Heart left ventricle (tissue), 16 donors: ENCODE measurements around the gene TIMM22. TPM values are rescaled to one million over a fixed set of nuclear protein-coding genes. Genes with fewer than 3 reads are reported as not detected.

ENCODE experiments used
- ATAC-seq, 4 donors: fragments of 200-7000 bp; cut with Tn5 transposase; one replicate each; pipeline ENCODE4 v1.9.1; 2020 to 2022; ENCODE audit warnings: moderate library complexity in 4 of 4, mild to moderate bottlenecking in 3 of 4, moderate number of reproducible peaks in 1 of 4
- DNase-seq, 5 donors: peaks; one replicate each; pipeline ENCODE4 v3.0.0-alpha.2; 2020
- H3K27ac ChIP-seq, 12 donors: fragments of 200-600 bp; sonication (generic) in 4 of 12; one replicate each; pipeline versions ENCODE4 v1.5.0 to v1.8.0; 2016 to 2022; ENCODE audit warnings: mild to moderate bottlenecking in 2 of 12
- H3K27me3 ChIP-seq, 9 donors: fragments of 200-600 bp; sonication (generic) in 2 of 9; one replicate each; pipeline versions ENCODE4 v1.5.1 to v1.8.0; 2016 to 2022; ENCODE audit warnings: mild to moderate bottlenecking in 3 of 9
- H3K36me3 ChIP-seq, 9 donors: fragments of 200-600 bp; sonication (generic) in 2 of 9; one replicate each; pipeline versions ENCODE4 v1.5.0 to v1.8.0; 2018 to 2022; ENCODE audit warnings: mild to moderate bottlenecking in 2 of 9
- H3K4me1 ChIP-seq, 12 donors: fragments of 200-600 bp; sonication (generic) in 4 of 12; one replicate each; pipeline versions ENCODE4 v1.5.0 to v1.8.0; 2016 to 2022; ENCODE audit warnings: mild to moderate bottlenecking in 3 of 12
- H3K4me3 ChIP-seq, 12 donors: fragments of 200-600 bp; sonication (generic) in 4 of 12; one replicate each; pipeline versions ENCODE4 v1.5.0 to v1.8.0; 2017 to 2022; ENCODE audit warnings: mild to moderate bottlenecking in 9 of 12, moderate library complexity in 4 of 12
- H3K9me3 ChIP-seq, 12 donors: fragments of 200-600 bp; sonication (generic) in 4 of 12; one replicate each; pipeline versions ENCODE4 v1.5.0 to v1.8.0; 2016 to 2022; ENCODE audit warnings: mild to moderate bottlenecking in 1 of 12
- CTCF ChIP-seq, 12 donors: fragments of 200-600 bp; sonication (generic) in 4 of 12; IDR thresholded peaks; one replicate each; pipeline versions ENCODE4 v1.5.0 to v1.8.0; 2018 to 2022; ENCODE audit warnings: antibody characterized with exemption in 12 of 12, mild to moderate bottlenecking in 5 of 12
- POLR2A ChIP-seq, 2 donors: fragments of 450-650 bp; IDR thresholded peaks; one replicate each; pipeline ENCODE4 v1.6.1; 2017; ENCODE audit warnings: antibody characterized with exemption in 2 of 2, mild to moderate bottlenecking in 2 of 2, moderate library complexity in 2 of 2
- WGBS, 4 donors: extraction: QIAGEN DNeasy Blood & Tissue Kit in 2 of 4; methylation state at CpG; one replicate each; pipeline versions ENCODE4 v1.1.5 to v1.1.7; 2013 to 2018; 5-methylcytosine and 5-hydroxymethylcytosine counted together
- intact Hi-C, 10 donors: fragments of 100-400 bp; cut with DNase I; formaldehyde crosslinking; loops; one replicate each; pipeline versions ENCODE4 v1.11.1 to v1.14.2; 2022
- polyA plus RNA-seq, 2 donors: library from polyadenylated mRNA; stranded (reverse); fragments of 200-250 nt; gene quantifications; one replicate each; pipeline ENCODE4 v1.2.3, GENCODE V29; 2013
- total RNA-seq, 9 donors: library from RNA; depleted of rRNA in 2 of 9; stranded (reverse); fragments of >200 nt in 2 of 9; fragmentation: NEBNext Ultra II Directional in 3 of 9; extraction: Animal tissue kit (Norgen Biotek cat#: 25700) in 3 of 9; gene quantifications; one replicate each; pipeline versions ENCODE4 v1.1.0 to v1.2.4, GENCODE V29; 2016 to 2023
- donor health status: ischemic (EF 13 %, LVEDD 7.1; RV severe dilation, severe dysfunction).
- donor health status: healthy with polysubstance abuse.
- donor health status: DM: no; HTN: yes; CAD: no.
- donor health status: DM: no; HTN: no; CAD: no.
- donor health status: ischemic (EF 25% LVEDD 6.9; RV normal size, moderate dysfunction).
- donor health status: ischemic (EF 25% LVEDD 5.7; RV mildly dilated, moderate dysfunction).
- donor health status: healthy.
- donor health status: DM: yes; HTN: yes; CAD: no.
- donor health status: ischemic (EF 35%, LVEDD 5.7; RV mildly dilated, moderate dysfunction).
- donor health status: nonischemic (EF 11% LVEDD 7.7; RV severe dilation, severe dysfunction).
- donor health status: DM: yes; HTN: yes; CAD: no.
- donor health status: PGD.
- donor health status: ischemic (EF 29% LVEDD 5.4; RV normal size, mild dysfunction).
- donor health status: nonischemic (EF 23%, LVEDD 6.1; RV moderate dilation, normal function).

TIMM22 gene
- total and polyA plus RNA-seq, 11 donors, result 12.5 to 20.4 (median 16.5) TPM

- intact Hi-C loops, result no loop called here
- ATAC-seq, result no peak
- H3K4me3 ChIP-seq, result no peak overlapping the region
- H3K36me3 ChIP-seq, result peaks cover 0 to 31% (median 12%) of the 10 kb centered on the region in 9 donors
- no peak for DNase-seq
- 81 to 86% (median 84%) methylated on average over 9 to 19 of the region's 19 CpGs for WGBS, 4 donors
- peaks cover 5 to 66% (median 34%) of the 10 kb centered on the region in 12 donors for H3K4me1 ChIP-seq
- no peak for TF ChIP-seq CTCF (IDR thresholded peaks at IDR 0.05)
- no peak for TF ChIP-seq POLR2A (IDR thresholded peaks at IDR 0.05)
- no peak overlapping the region for H3K27ac ChIP-seq
- no peaks in the 10 kb centered on the region for H3K27me3 ChIP-seq
- no peaks in the 10 kb centered on the region for H3K9me3 ChIP-seq
These were observed 40.4 kb downstream of the TIMM22 start for GRCh38 chr17:1037238-1037879.

- no peak for ATAC-seq
- peak overlapping the region in 5 of 12 donors; percentile 25 to 41 (median 29) for H3K4me3 ChIP-seq
- no peak for DNase-seq
- H3K9me3 ChIP-seq, result no peaks in the 10 kb centered on the region
- intact Hi-C loops, result no loop called here
- H3K27ac ChIP-seq, result peak overlapping the region; percentile 78 to 96 (median 86)
- TF ChIP-seq CTCF (IDR thresholded peaks at IDR 0.05), result no peak
- TF ChIP-seq POLR2A (IDR thresholded peaks at IDR 0.05), result no peak
- no peaks in the 10 kb centered on the region for H3K27me3 ChIP-seq
- WGBS, 4 donors, result 79 to 87% (median 79%) methylated on average over 23 to 31 of the region's 31 CpGs
- peaks cover 0 to 29% (median 3%) of the 10 kb centered on the region in 9 donors for H3K36me3 ChIP-seq
- peaks cover 5 to 70% (median 42%) of the 10 kb centered on the region in 12 donors for H3K4me1 ChIP-seq
These were observed 41.7 kb downstream of the TIMM22 start for GRCh38 chr17:1038459-1039122.

GRCh38 chr17:1039123-1039507 lies 42.2 kb downstream of the TIMM22 start:
- H3K4me3 ChIP-seq, result peak overlapping the region in 8 of 12 donors; percentile 17 to 41 (median 28)
- DNase-seq (no peak), ATAC-seq (no peak)
- peaks cover 5 to 74% (median 46%) of the 10 kb centered on the region in 12 donors for H3K4me1 ChIP-seq
- H3K9me3 ChIP-seq, result no peaks in the 10 kb centered on the region
- H3K27ac ChIP-seq, result peak overlapping the region; percentile 78 to 96 (median 86)
- H3K36me3 ChIP-seq, result peaks cover 0 to 29% (median 3%) of the 10 kb centered on the region in 9 donors
- intact Hi-C loops, result no loop called here
- H3K27me3 ChIP-seq, result no peaks in the 10 kb centered on the region
- WGBS, 4 donors, result 58 to 64% (median 60%) methylated on average over 8 to 16 of the region's 16 CpGs
- TF ChIP-seq POLR2A (IDR thresholded peaks at IDR 0.05) (no peak), CTCF (IDR thresholded peaks at IDR 0.05) (no peak)

GRCh38 chr17:1039511-1040215 lies 42.7 kb downstream of the TIMM22 start:
- Histone ChIP-seq H3K4me1 (peaks cover 7 to 79% (median 51%) of the 10 kb centered on the region in 12 donors), H3K9me3 (no peaks in the 10 kb centered on the region), H3K27ac (peak overlapping the region; percentile 78 to 96 (median 86)), H3K27me3 (no peaks in the 10 kb centered on the region), H3K4me3 (peak overlapping the region in 9 of 12 donors; percentile 20 to 41 (median 27)), H3K36me3 (peaks cover 0 to 24% (median 3%) of the 10 kb centered on the region in 9 donors)
- WGBS, 4 donors, result 34 to 55% (median 37%) methylated on average over 27 to 30 of the region's 30 CpGs
- peak; percentile 51 to 78 (median 72) for ATAC-seq
- intact Hi-C loops, result loop anchor here in 4 of 10 donors (5.0 to 10.0 kb wide), 3 partner anchors 32 to 155 kb away; no protein-coding TSS in a partner anchor
- TF ChIP-seq CTCF (IDR thresholded peaks at IDR 0.05) (peak in 1 of 12 donors; percentile 8), POLR2A (IDR thresholded peaks at IDR 0.05) (peak in 1 of 2 donors; percentile 15)
- DNase-seq, result peak; percentile 83 to 92 (median 90)
